GM10248 (cell line): Measurements from ENCODE around the gene CD86.

Experiments
- CTCF ChIA-PET: fragments of 300-600 bp; sonication (Branson Sonifier 250); formaldehyde crosslinking; extraction: SDS; loops from one replicate; lab custom pipeline; 2021; ENCODE audit warnings: antibody characterized with exemption; lab: Yijun Ruan, JAX
- POLR2A ChIA-PET: fragments of 350-650 bp; sonication (Branson Sonifier 250); formaldehyde crosslinking; extraction: SDS; loops from one replicate; lab custom pipeline; 2020; ENCODE audit warnings: antibody characterized with exemption; lab: Yijun Ruan, JAX
- DNase-seq: peaks from one replicate; pipeline ENCODE4 v3.0.0; 2012; ENCODE audit errors: extremely low spot score
- CTCF ChIP-seq: IDR thresholded peaks from 2 replicates; pipeline ENCODE4 v1.5.1; 2012; ENCODE audit warnings: mild to moderate bottlenecking, low read depth; ENCODE audit errors: extremely low read depth, missing control alignments, control extremely low read depth

Gene CD86

GRCh38 chr3:122077293-122078234 is 22.4 kb downstream of the CD86 start:
- ChIA-PET CTCF (interaction anchor here (0.7 to 9.9 kb wide), 14 partner anchors 8 to 307 kb away, joined by 3 to 92 read pairs (median 4); partner anchors contain the start of genes CD86 and FAM162A), POLR2A (interaction anchor here (1.0 kb wide), 3 partner anchors 47 to 65 kb away, joined by 3 to 4 read pairs (median 3); no protein-coding TSS in a partner anchor)
- no peak for DNase-seq
- no peak for TF ChIP-seq CTCF

GRCh38 chr3:122078235-122078935 is 23.2 kb downstream of the CD86 start:
- no peak for DNase-seq
- ChIA-PET CTCF (interaction anchor here (0.7 to 9.9 kb wide), 13 partner anchors 9 to 243 kb away, joined by 3 to 92 read pairs (median 3); partner anchors contain the start of genes CD86, EAF2 and IQCB1), POLR2A (interaction anchor here (1.0 kb wide), 1 partner anchor 53 kb away, joined by 3 read pairs; no protein-coding TSS in a partner anchor)
- no peak for TF ChIP-seq CTCF

- POLR2A ChIA-PET, result no interaction called here
- CTCF ChIA-PET, result interaction anchor here (1.0 to 9.9 kb wide), 6 partner anchors 14 to 245 kb away, joined by 3 to 92 read pairs (median 6); partner anchors contain the start of genes EAF2 and IQCB1
- TF ChIP-seq CTCF, result no peak
- no peak for DNase-seq
These were observed 24.5 kb downstream of the CD86 start for GRCh38 chr3:122079524-122080206.

GRCh38 chr3:122080207-122080587 is 25.0 kb downstream of the CD86 start:
- DNase-seq, result no peak
- ChIA-PET CTCF (interaction anchor here (1.0 to 9.9 kb wide), 6 partner anchors 12 to 85 kb away, joined by 3 to 92 read pairs (median 6); no protein-coding TSS in a partner anchor), POLR2A (no interaction called here)
- TF ChIP-seq CTCF, result no peak

- DNase-seq, result no peak
- POLR2A ChIA-PET, result no interaction called here
- CTCF ChIA-PET, result interaction anchor here (1.8 to 9.9 kb wide), 4 partner anchors 12 to 86 kb away, joined by 5 to 92 read pairs (median 11); no protein-coding TSS in a partner anchor
- no peak for TF ChIP-seq CTCF
These were observed 26.5 kb downstream of the CD86 start for GRCh38 chr3:122081543-122082247.
